K562 (cell line): ENCODE results near the gene MAP3K2.

Experiments used
- CREB3L1 ChIP-seq: fragments of 450-650 bp; IDR thresholded peaks from 2 replicates; pipeline ENCODE4 v1.6.1; 2014; ENCODE audit warnings: low read depth, mild to moderate bottlenecking, moderate library complexity, borderline replicate concordance
- CREM ChIP-seq: IDR thresholded peaks from 2 replicates; pipeline ENCODE4 v1.6.1; 2014; ENCODE audit warnings: antibody characterized with exemption, low read depth
- CTCF ChIP-seq, 3 experiments: IDR thresholded peaks in 2 of 3; conservative IDR thresholded peaks in 1 of 3; 2 replicates each; pipeline ENCODE4 v1.5.1; 2011 to 2012; ENCODE audit warnings: low read length in 3 of 3, mild to moderate bottlenecking in 3 of 3, control low read depth in 2 of 3, improper control_type of control experiment in 1 of 3, inconsistent platforms in 1 of 3, low read depth in 1 of 3, mixed read lengths in 1 of 3, moderate library complexity in 1 of 3; ENCODE audit not compliant: insufficient read depth in 2 of 3
- HMGXB4 ChIP-seq: sonication (generic); formaldehyde crosslinking; IDR thresholded peaks from 2 replicates; pipeline ENCODE4 v1.8.1; 2023; ENCODE audit warnings: mild to moderate bottlenecking, missing genetic modification reagents
- NR2C2 ChIP-seq, 2 experiments: fragments of 200-800 bp in 1 of 2; sonication (Bioruptor generic) in 1 of 2; sonication (generic) in 1 of 2; formaldehyde crosslinking in 1 of 2; IDR thresholded peaks; 2 replicates each; pipeline versions ENCODE4 v1.6.1 to v1.8.0; 2016 to 2022; ENCODE audit warnings: mild to moderate bottlenecking in 1 of 2, missing compliant biosample characterization in 1 of 2, missing genetic modification characterization in 1 of 2, missing genetic modification reagents in 1 of 2
- TFE3 ChIP-seq: fragments of 450-650 bp; formaldehyde crosslinking; IDR thresholded peaks from 2 replicates; pipeline ENCODE4 v1.4.0; 2020; ENCODE audit warnings: mild to moderate bottlenecking, mixed read lengths
- ZBTB40 ChIP-seq, 2 experiments: fragments of 450-650 bp in 1 of 2; sonication (generic) in 1 of 2; formaldehyde crosslinking in 1 of 2; IDR thresholded peaks; 2 replicates each; pipeline versions ENCODE4 v1.7.1 to v1.9.0; 2016 to 2022; ENCODE audit warnings: inconsistent platforms in 1 of 2, mild to moderate bottlenecking in 1 of 2, missing genetic modification reagents in 1 of 2
- ZNF217 ChIP-seq: sonication (generic); formaldehyde crosslinking; IDR thresholded peaks from 2 replicates; pipeline ENCODE4 v1.8.0; 2022; ENCODE audit warnings: mild to moderate bottlenecking, missing genetic modification reagents

- TF ChIP-seq CTCF (IDR thresholded peaks at IDR 0.05 in 2 of 3, conservative IDR thresholded peaks at IDR 0.05 in 1 of 3; ENCODE audit: insufficient read depth in 2 of 3, low read depth in 1 of 3, low read length in 3 of 3) (no peak), TFE3 (CRISPR knock-in tag) (no peak), CREB3L1 (no peak), ZBTB40 (IDR thresholded peaks at IDR 0.05) (no peak), ZBTB40 (CRISPR knock-in tag; IDR thresholded peaks at IDR 0.05) (no peak), CREM (no peak), ZNF217 (no peak), NR2C2 (CRISPR knock-in tag; IDR thresholded peaks at IDR 0.05) (no peak), NR2C2 (tag; IDR thresholded peaks at IDR 0.05) (no peak), HMGXB4 (CRISPR knock-in tag) (no peak)
Measured at GRCh38 chr2:127373362-127374083, 14.3 kb downstream of the MAP3K2 start.
